Kidney (tissue), 14 donors: ENCODE results near the gene PGA3. TPM values are rescaled to one million over a fixed set of nuclear protein-coding genes. Genes with fewer than 3 reads are reported as not detected.
A peak's percentile ranks its signal among the peaks of the same experiment; 100 is the strongest.

Source experiments
- DNase-seq, 5 donors: peaks; one replicate each; pipeline ENCODE4 v3.0.0-alpha.2; 2013 to 2020
- FAIRE-seq: peaks from 2 replicates; lab custom pipeline; 2012; peaks lifted over from hg19 to GRCh38; lab: Jason Lieb, UNC
- H3K27ac ChIP-seq, 2 donors: one replicate each; pipeline ENCODE4 v1.7.0; 2013; ENCODE audit warnings: low read depth in 2 of 2, low read length in 2 of 2, inconsistent platforms in 1 of 2
- H3K27me3 ChIP-seq: one replicate; pipeline ENCODE4 v1.7.1; 2013; ENCODE audit warnings: low read length, inconsistent platforms; ENCODE audit not compliant: control insufficient read depth, insufficient read depth
- H3K36me3 ChIP-seq, 3 donors: one replicate each; pipeline versions ENCODE4 v1.7.0 to v1.7.1; 2013; ENCODE audit warnings: low read length in 3 of 3, control low read depth in 1 of 3, inconsistent platforms in 1 of 3; ENCODE audit not compliant: insufficient read depth in 3 of 3, control insufficient read depth in 2 of 3
- H3K4me1 ChIP-seq, 3 donors: one replicate each; pipeline versions ENCODE4 v1.7.0 to v1.7.1; 2013; ENCODE audit warnings: low read length in 3 of 3, inconsistent platforms in 1 of 3, low read depth in 1 of 3; ENCODE audit not compliant: control insufficient read depth in 2 of 3, insufficient read depth in 2 of 3
- H3K4me3 ChIP-seq, 3 donors: one replicate each; pipeline versions ENCODE4 v1.7.0 to v1.8.1; 2013; ENCODE audit warnings: low read length in 3 of 3, control low read depth in 1 of 3, inconsistent platforms in 1 of 3
- H3K9ac ChIP-seq, 3 donors: one replicate each; pipeline versions ENCODE4 v1.7.0 to v1.7.1; 2013; ENCODE audit warnings: low read length in 3 of 3, control low read depth in 1 of 3, inconsistent platforms in 1 of 3
- H3K9me3 ChIP-seq, 3 donors: one replicate each; pipeline versions ENCODE4 v1.7.0 to v1.7.1; 2013; ENCODE audit warnings: low read length in 3 of 3, control low read depth in 1 of 3, inconsistent platforms in 1 of 3; ENCODE audit not compliant: control insufficient read depth in 2 of 3, insufficient read depth in 1 of 3
- intact Hi-C: fragments of 100-400 bp; cut with DNase I; formaldehyde crosslinking; loops from one replicate; pipeline ENCODE4 v1.11.1; 2022
- polyA plus RNA-seq: library from polyadenylated mRNA; stranded (reverse); fragments of 350-450 nt; fragmentation: Illumina TruSeq; extraction: RNeasy Lipid Tissue Mini Kit (QIAGEN cat#74804); gene quantifications from one replicate; pipeline ENCODE4 v1.2.3, GENCODE V29; 2014; ENCODE audit warnings: low read depth, low replicate concordance; ENCODE audit not compliant: insufficient read depth
- total RNA-seq: library from RNA; stranded (reverse); fragmentation: NEBNext Ultra II Directional; extraction: Animal tissue kit (Norgen Biotek cat#: 25700); gene quantifications from one replicate; pipeline ENCODE4 v1.2.1, GENCODE V29; 2021
- TF ChIP-seq, protein P1 (sequence below): IDR thresholded peaks from 3 replicates; pipeline ENCODE4 v1.5.1; 2012; ENCODE audit warnings: mild to moderate bottlenecking, moderate library complexity, borderline replicate concordance; ENCODE audit not compliant: insufficient read depth; ENCODE audit errors: extremely low read depth
- donor health status: control.
- donor health status: control.
- donor health status: control.
- donor health status: control.
- donor health status: control.
- donor health status: DM: yes; HTN: yes; CAD: no.
- donor health status: Normal renal cell carcinoma (clear cell type).

Gene PGA3
- total and polyA plus RNA-seq, 2 donors from 2014 or later, result 0.54 TPM; not detected in 1

DNA sequence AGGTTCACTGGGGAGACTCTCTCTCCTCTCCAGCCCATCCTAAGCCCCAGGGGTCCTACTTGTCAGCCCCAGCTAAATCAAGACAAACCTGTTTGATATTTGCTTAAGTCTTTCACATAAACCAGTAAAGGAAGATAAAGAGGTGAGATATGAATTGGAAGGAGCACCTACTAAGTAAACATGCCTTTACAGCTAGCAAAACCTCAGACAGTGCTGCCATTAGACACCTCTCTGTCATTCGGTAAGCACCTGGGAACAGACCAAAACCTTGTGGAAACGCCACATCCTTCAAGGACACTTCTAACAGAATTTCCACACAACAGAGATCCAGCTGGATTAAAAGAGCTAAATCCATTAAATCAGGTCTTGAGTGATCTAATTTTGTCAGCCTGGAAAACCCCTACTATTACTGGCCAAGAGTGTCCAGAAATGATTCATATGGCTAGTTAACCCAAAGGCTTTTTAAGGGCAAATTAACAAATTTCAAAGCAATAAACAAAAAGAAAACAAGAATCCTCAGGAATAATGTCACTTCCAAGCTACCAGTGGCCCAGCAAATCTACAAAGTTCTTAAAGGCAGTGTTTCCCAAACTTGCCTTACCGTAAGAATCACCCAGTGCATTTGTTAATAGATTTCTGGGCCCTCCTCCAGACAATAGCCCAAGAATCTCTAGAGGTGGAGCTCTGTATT lies 44.5 kb upstream of the PGA3 start:
- FAIRE-seq, result no peak
- TF ChIP-seq, protein P1, sequence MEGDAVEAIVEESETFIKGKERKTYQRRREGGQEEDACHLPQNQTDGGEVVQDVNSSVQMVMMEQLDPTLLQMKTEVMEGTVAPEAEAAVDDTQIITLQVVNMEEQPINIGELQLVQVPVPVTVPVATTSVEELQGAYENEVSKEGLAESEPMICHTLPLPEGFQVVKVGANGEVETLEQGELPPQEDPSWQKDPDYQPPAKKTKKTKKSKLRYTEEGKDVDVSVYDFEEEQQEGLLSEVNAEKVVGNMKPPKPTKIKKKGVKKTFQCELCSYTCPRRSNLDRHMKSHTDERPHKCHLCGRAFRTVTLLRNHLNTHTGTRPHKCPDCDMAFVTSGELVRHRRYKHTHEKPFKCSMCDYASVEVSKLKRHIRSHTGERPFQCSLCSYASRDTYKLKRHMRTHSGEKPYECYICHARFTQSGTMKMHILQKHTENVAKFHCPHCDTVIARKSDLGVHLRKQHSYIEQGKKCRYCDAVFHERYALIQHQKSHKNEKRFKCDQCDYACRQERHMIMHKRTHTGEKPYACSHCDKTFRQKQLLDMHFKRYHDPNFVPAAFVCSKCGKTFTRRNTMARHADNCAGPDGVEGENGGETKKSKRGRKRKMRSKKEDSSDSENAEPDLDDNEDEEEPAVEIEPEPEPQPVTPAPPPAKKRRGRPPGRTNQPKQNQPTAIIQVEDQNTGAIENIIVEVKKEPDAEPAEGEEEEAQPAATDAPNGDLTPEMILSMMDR, result no peak

DNA sequence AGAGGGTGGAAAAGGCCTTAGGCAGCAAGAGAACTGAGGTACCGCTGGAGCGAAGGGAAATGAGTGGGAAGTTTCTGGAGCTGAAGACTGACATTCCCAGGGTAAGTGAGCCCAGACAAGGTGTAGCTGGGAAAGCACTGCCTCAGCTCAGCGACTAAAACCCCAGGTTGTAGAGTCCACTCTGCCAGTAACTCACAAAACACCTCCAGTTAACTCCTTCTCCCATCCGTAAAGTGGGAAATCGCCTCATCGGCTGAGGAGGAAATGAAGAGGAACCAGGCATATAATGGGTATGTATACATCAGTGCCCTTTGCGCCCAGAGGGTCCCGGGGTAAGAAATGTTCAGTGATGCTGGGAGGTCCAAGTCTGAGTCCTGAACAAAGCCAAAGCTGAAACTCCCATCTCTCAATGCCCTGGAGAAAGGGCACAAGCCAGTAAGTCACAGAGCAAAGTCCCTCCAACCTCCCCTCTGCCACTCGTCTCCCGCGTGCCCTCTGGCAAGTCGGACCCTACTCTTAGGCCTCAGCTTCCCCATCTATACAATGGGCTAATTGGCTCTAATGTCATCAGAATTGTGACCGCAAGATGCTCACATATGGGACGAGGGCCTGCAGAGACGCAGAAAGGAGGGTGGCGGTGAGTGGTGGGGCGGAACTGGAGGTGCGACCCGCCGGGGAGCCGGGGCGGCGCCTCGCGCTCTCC lies 42.7 kb upstream of the PGA3 start:
- H3K4me1 ChIP-seq, result peaks cover 4 to 23% (median 12%) of the 10 kb centered on the region in 3 donors
- H3K9ac ChIP-seq, result peak overlapping the region; percentile 57 to 83 (median 60)
- intact Hi-C loops, result no loop called here
- TF ChIP-seq, protein P1, result no peak
- no peaks in the 10 kb centered on the region for H3K36me3 ChIP-seq
- H3K27ac ChIP-seq, result peak overlapping the region; percentile 92 to 97
- FAIRE-seq (no peak), DNase-seq (peak in 1 of 5 donors; percentile 25)
- H3K9me3 ChIP-seq, result no peaks in the 10 kb centered on the region
- no peaks in the 10 kb centered on the region for H3K27me3 ChIP-seq
- peak overlapping the region; percentile 69 to 89 (median 86) for H3K4me3 ChIP-seq

More for the DNA sequence above, 44.5 kb upstream of the PGA3 start:
- intact Hi-C loops, result no loop called here
- no peaks in the 10 kb centered on the region for H3K9me3 ChIP-seq
- DNase-seq, result no peak
- H3K27me3 ChIP-seq, result no peaks in the 10 kb centered on the region
- no peak overlapping the region for H3K4me3 ChIP-seq
- no peaks in the 10 kb centered on the region for H3K36me3 ChIP-seq
- H3K27ac ChIP-seq, result peak overlapping the region in 1 of 2 donors; percentile 61
- peaks cover 4 to 23% (median 12%) of the 10 kb centered on the region in 3 donors for H3K4me1 ChIP-seq
- no peak overlapping the region for H3K9ac ChIP-seq

DNA sequence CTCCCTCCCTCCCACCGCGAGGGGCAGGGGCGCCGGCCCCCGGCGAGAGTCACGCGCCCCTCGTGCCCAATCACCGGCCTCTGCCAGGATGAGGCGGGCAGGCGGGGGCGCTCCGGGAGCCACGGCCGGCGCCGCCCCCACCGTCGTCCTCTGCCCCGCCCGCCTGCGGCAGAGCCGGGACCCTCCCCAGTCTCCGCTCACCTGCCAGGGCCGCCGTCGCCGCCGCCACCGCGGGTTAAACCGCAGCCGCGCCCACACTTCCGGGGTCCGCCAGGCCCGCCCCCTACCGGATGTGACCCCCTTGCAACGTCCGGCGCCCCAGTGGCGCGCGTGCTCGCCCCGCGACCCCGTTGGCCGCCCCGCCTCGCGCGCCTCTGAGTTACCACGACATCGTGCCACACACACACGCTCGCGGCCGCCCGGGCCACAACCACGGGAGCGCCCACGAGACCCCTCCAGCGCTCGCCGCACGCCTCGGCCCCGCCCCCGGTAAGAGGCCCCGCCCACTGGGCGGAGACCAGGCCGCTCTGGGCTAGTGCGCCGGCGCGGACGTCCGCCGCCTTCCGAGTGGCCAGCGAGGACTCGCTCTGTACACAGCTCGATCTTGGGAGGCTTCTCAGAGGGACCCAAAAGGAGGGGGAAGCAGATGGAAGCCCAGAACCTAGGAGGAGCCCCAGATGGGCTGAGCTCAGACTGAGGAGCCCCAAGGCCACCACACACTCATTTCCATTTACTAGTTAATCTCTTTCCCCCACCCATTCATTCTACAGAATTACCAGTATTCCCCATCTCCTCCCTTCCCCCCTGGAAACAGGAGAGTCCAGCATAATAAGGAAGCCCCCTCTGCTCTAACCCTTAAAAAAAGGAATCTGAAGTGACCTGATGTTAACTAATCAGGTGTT lies 41.9 kb upstream of the PGA3 start, which contains the start of gene VPS37C:
VPS37C (minus strand) TSS at position 237 of the 902 bp plus-strand sequence. CDS start 22,597 bp downstream, outside the sequence.
- Histone ChIP-seq H3K36me3 (no peaks in the 10 kb centered on the region), H3K9ac (peak within 1 kb of the TSS; percentile 60 to 85 (median 83)), H3K27me3 (no peaks in the 10 kb centered on the region), H3K4me3 (peak within 1 kb of the TSS; percentile 70 to 89 (median 89)), H3K27ac (peak within 1 kb of the TSS; percentile 92 to 97), H3K9me3 (no peaks in the 10 kb centered on the region), H3K4me1 (peaks cover 4 to 23% (median 12%) of the 10 kb centered on the region in 3 donors)
- DNase-seq (peak; percentile 91 to 97 (median 95)), FAIRE-seq (no peak)
- TF ChIP-seq, protein P1, result no peak
- intact Hi-C loops, result no loop called here
